K562 (cell line): Measurements from ENCODE around the gene USP43. TPM values are rescaled to one million over a fixed set of nuclear protein-coding genes. Genes with fewer than 3 reads are reported as not detected.

Source experiments
- ATAC-seq: fragments of 200-7000 bp; cut with Tn5 transposase; 3 replicates; pipeline ENCODE4 v1.9.1; 2020; ENCODE audit warnings: moderate library complexity
- BruUV-seq: library from RNA; stranded (reverse); fragments of 400-500 nt; replicated peaks from 2 replicates; lab custom pipeline; 2021; lab: Mats Ljungman, UMichigan
- CTCF ChIA-PET: fragments of 300-600 bp; formaldehyde crosslinking; extraction: SDS; loops from one replicate; lab custom pipeline; 2021; ENCODE audit warnings: low intra/inter-chr PET ratio; lab: Yijun Ruan, JAX
- POLR2A ChIA-PET: fragments of 300-600, 350-650 bp; sonication (Branson Sonifier 250); formaldehyde crosslinking; extraction: SDS; loops from one replicate; lab custom pipeline; 2021; ENCODE audit warnings: antibody characterized with exemption, inconsistent platforms; lab: Yijun Ruan, JAX
- DNase-seq, 4 experiments: peaks; one replicate each; pipeline versions ENCODE4 v3.0.0 to v3.0.0-alpha.2; 2011 to 2018; ENCODE audit warnings: low spot score in 3 of 4, mixed read lengths in 3 of 4; ENCODE audit errors: extremely low read depth in 1 of 4
- FAIRE-seq: peaks from 2 replicates; lab custom pipeline; 2011; peaks lifted over from hg19 to GRCh38; lab: Jason Lieb, UNC
- H2AFZ ChIP-seq: 2 replicates; pipeline ENCODE4 v1.6.0; 2011; ENCODE audit warnings: low read depth, low read length, control low read depth, inconsistent platforms
- H3K27ac ChIP-seq: fragments of 200-600 bp; 3 replicates; pipeline ENCODE4 v1.8.0; 2011; ENCODE audit warnings: low read depth, mild to moderate bottlenecking, control low read depth, inconsistent platforms, low read length, moderate library complexity, mixed read lengths; ENCODE audit errors: extremely low read depth
- H3K27me3 ChIP-seq, 2 experiments: fragments of 300-600 bp in 1 of 2; 2 replicates in 1 of 2; 3 replicates in 1 of 2; pipeline versions ENCODE4 v1.6.0 to v1.8.0; 2011; ENCODE audit warnings: inconsistent platforms in 2 of 2, low read length in 2 of 2, mild to moderate bottlenecking in 1 of 2, mixed read lengths in 1 of 2, moderate library complexity in 1 of 2; ENCODE audit not compliant: control insufficient read depth in 2 of 2, insufficient read depth in 2 of 2
- H3K36me3 ChIP-seq: fragments of 300-600 bp; 3 replicates; pipeline ENCODE4 v1.8.0; 2011; ENCODE audit warnings: mild to moderate bottlenecking, low read length, inconsistent platforms; ENCODE audit not compliant: control insufficient read depth, insufficient read depth
- H3K4me1 ChIP-seq, 2 experiments: fragments of 200-600 bp in 1 of 2; replicated peaks in 1 of 2; 2 replicates in 1 of 2; 3 replicates in 1 of 2; pipeline versions ENCODE4 v1.5.1 to v1.8.0; 2011; ENCODE audit warnings: inconsistent platforms in 2 of 2, low read length in 2 of 2, mild to moderate bottlenecking in 1 of 2, mixed read lengths in 1 of 2, moderate library complexity in 1 of 2; ENCODE audit not compliant: control insufficient read depth in 2 of 2, insufficient read depth in 2 of 2
- H3K4me2 ChIP-seq: 2 replicates; pipeline ENCODE4 v1.6.1; 2011; ENCODE audit warnings: low read length, control low read depth, inconsistent platforms, mixed read lengths; ENCODE audit not compliant: insufficient read depth
- H3K4me3 ChIP-seq: fragments of 200-600 bp; sonication (generic), shearing (Covaris generic); 2 replicates; pipeline ENCODE4 v1.5.1; 2016; ENCODE audit warnings: control low read depth, inconsistent platforms
- H3K79me2 ChIP-seq: fragments of 200-600 bp; 3 replicates; pipeline ENCODE4 v1.8.0; 2011; ENCODE audit warnings: low read length, inconsistent platforms; ENCODE audit not compliant: control insufficient read depth, insufficient read depth
- H3K9ac ChIP-seq, 2 experiments: 2 replicates each; pipeline versions ENCODE4 v1.6.0 to v1.6.1; 2011; ENCODE audit warnings: low read depth in 2 of 2, low read length in 2 of 2, control low read depth in 1 of 2, inconsistent platforms in 1 of 2, mild to moderate bottlenecking in 1 of 2, mixed read lengths in 1 of 2; ENCODE audit not compliant: insufficient read depth in 1 of 2
- H3K9me1 ChIP-seq: one replicate; pipeline ENCODE4 v1.6.0; 2011; ENCODE audit warnings: inconsistent platforms, mild to moderate bottlenecking, low read length, moderate library complexity; ENCODE audit not compliant: control insufficient read depth, insufficient read depth
- H3K9me3 ChIP-seq: replicated peaks from 2 replicates; pipeline ENCODE4 v1.5.1; 2011; ENCODE audit warnings: low read depth, low read length, inconsistent platforms; ENCODE audit not compliant: control insufficient read depth, insufficient read depth
- H4K20me1 ChIP-seq: replicated peaks from 2 replicates; pipeline ENCODE4 v1.6.1; 2011; ENCODE audit warnings: low read length, inconsistent platforms, mixed read lengths; ENCODE audit not compliant: control insufficient read depth, insufficient read depth
- ARHGAP35 ChIP-seq: fragments of 450-650 bp; IDR thresholded peaks from 2 replicates; pipeline ENCODE4 v1.6.1; 2018; ENCODE audit not compliant: partially characterized antibody
- C11orf30 ChIP-seq: fragments of 450-650 bp; IDR thresholded peaks from 2 replicates; pipeline ENCODE4 v1.6.1; 2016; ENCODE audit warnings: low read depth, mild to moderate bottlenecking
- KDM1A ChIP-seq, 2 experiments: fragments of 450-650 bp; IDR thresholded peaks; 2 replicates each; pipeline ENCODE4 v1.6.1; 2016; ENCODE audit warnings: mild to moderate bottlenecking in 2 of 2
- MAFG ChIP-seq: fragments of 450-650 bp; conservative IDR thresholded peaks from 2 replicates; pipeline ENCODE4 v1.6.1; 2016; ENCODE audit warnings: missing genetic modification characterization, missing compliant biosample characterization
- NFYB ChIP-seq: IDR thresholded peaks from 2 replicates; pipeline ENCODE4 v1.6.1; 2011; ENCODE audit warnings: mild to moderate bottlenecking, moderate library complexity; ENCODE audit not compliant: insufficient read length; ENCODE audit errors: extremely low read depth
- SNIP1 ChIP-seq: fragments of 450-650 bp; IDR thresholded peaks from 2 replicates; pipeline ENCODE4 v1.7.1; 2017; ENCODE audit warnings: low read depth, mild to moderate bottlenecking
- ZNF140 ChIP-seq: fragments of 250-450 bp; sonication (Bioruptor Pico); IDR thresholded peaks from 2 replicates; pipeline ENCODE4 v1.8.0; 2021; ENCODE audit warnings: moderate library complexity, mild to moderate bottlenecking, inconsistent platforms
- ZNF184 ChIP-seq: sonication (generic); formaldehyde crosslinking; IDR thresholded peaks from 2 replicates; pipeline ENCODE4 v1.5.0; 2020; ENCODE audit warnings: missing genetic modification reagents
- ZNF212 ChIP-seq: fragments of 450-650 bp; formaldehyde crosslinking; IDR thresholded peaks from 2 replicates; pipeline ENCODE4 v1.4.0; 2020; ENCODE audit warnings: mild to moderate bottlenecking
- ZNF316 ChIP-seq: fragments of 450-650 bp; IDR thresholded peaks from 2 replicates; pipeline ENCODE4 v1.6.1; 2016
- in situ Hi-C: fragments of 300-500 bp; cut with MboI; formaldehyde crosslinking; loops from 4 replicates; pipeline ENCODE4 v1.15.0; 2018; ENCODE audit warnings: inconsistent platforms, mixed read lengths
- intact Hi-C: fragments of 100-400 bp; cut with micrococcal nuclease; formaldehyde crosslinking; loops from 2 replicates; pipeline ENCODE4 v1.14.2; 2022
- polyA plus RNA-seq, 8 experiments: library from polyadenylated mRNA; depleted of rRNA in 4 of 8; stranded (reverse) in 5 of 8; unstranded in 3 of 8; fragments of >200 nt; fragmentation: Nextera tagmentation in 2 of 8; fragmentation: Illumina TruSeq in 1 of 8; extraction: Ambion mirVana in 2 of 8; extraction: Trizol in 1 of 8; gene quantifications; 2 replicates each; pipeline versions ENCODE4 v1.2.1 to v1.2.3, GENCODE V29; 2011 to 2014; ENCODE audit warnings: inconsistent platforms in 1 of 8, missing spikeins in 1 of 8
- total RNA-seq, 7 experiments: library from RNA; depleted of rRNA in 6 of 7; stranded (reverse); fragments of >200 nt in 6 of 7; fragmentation: Illumina TruSeq in 2 of 7; extraction: Trizol in 2 of 7; gene quantifications; 2 replicates each; pipeline versions ENCODE4 v1.2.1 to v1.2.3, GENCODE V29; 2011 to 2021; ENCODE audit warnings: low replicate concordance in 1 of 7

The USP43 gene
- total and polyA plus RNA-seq, 9 of the 15 experiments (the other 6 are each of a cell fraction or from before 2014, with no cell fraction given) = 0.01 to 0.18 (median 0.06) TPM; not detected in 1

DNA sequence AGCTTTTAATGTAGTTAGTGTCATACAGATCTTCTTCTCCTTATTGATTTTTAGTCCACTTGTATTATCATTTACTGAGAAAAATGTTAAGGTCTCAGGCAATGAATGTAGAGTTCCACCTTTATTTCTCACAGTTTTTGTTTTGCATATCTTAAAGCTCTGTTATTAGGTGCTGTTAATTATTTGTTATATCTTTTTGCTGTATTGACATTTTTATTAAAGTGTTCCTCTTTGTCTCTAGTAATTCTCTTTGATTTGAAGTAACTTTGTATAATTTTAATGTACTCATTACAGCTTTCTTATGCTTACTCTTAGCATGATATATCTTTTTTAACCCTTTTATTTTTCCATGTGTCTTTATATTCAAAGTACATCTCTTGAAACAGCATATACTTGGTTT lies 22.4 kb upstream of the USP43 start:
- in situ Hi-C loops = no loop called here
- Histone ChIP-seq H4K20me1 (no peaks in the 10 kb centered on the region), H3K4me1 (no peaks in the 10 kb centered on the region), H2AFZ (no peak overlapping the region), H3K4me2 (no peak overlapping the region), H3K9me3 (no peaks in the 10 kb centered on the region), H3K27ac (no peak overlapping the region), H3K79me2 (no peaks in the 10 kb centered on the region), H3K9ac (no peak overlapping the region), H3K27me3 (no peaks in the 10 kb centered on the region), H3K36me3 (no peaks in the 10 kb centered on the region), H3K9me1 (no peaks in the 10 kb centered on the region), H3K4me3 (no peak overlapping the region)
- intact Hi-C loops = no loop called here
- no peak for ATAC-seq
- no peak for TF ChIP-seq KDM1A (IDR thresholded peaks at IDR 0.05)
- peak; percentile 80 for TF ChIP-seq ZNF316
- TF ChIP-seq ZNF140 = no peak
- TF ChIP-seq MAFG (tag) = peak; percentile 36
- TF ChIP-seq NFYB = no peak
- no peak for TF ChIP-seq ZNF212 (CRISPR knock-in tag)
- peak; percentile 46; the same call in 1 of the 2 replicates for TF ChIP-seq C11orf30
- no peak for TF ChIP-seq SNIP1
- no peak for TF ChIP-seq ZNF184 (CRISPR knock-in tag)
- no peak for TF ChIP-seq ARHGAP35
- CTCF ChIA-PET = no interaction called here
- no TSS peak for BruUV-seq
- FAIRE-seq = no peak
- DNase-seq = no peak
- POLR2A ChIA-PET = no interaction called here
